Measurements from ENCODE around the gene SMAD9.

SMAD9 gene

GRCh38 chr13:36796052-36796451, 124.0 kb downstream of the SMAD9 start:
- Histone ChIP-seq H3K27ac (ENCODE audit: low read length) (no peak overlapping the region), H3K4me1 (ENCODE audit: low read length) (no peaks in the 10 kb centered on the region), H3K9ac (ENCODE audit: low read length) (no peak overlapping the region), H2AFZ (ENCODE audit: low read length) (no peak overlapping the region), H3K4me2 (ENCODE audit: low read depth, low read length) (no peak overlapping the region), H3K36me3 (replicated peaks; ENCODE audit: insufficient read depth, low read length) (no peaks in the 10 kb centered on the region), H3K79me2 (ENCODE audit: low read length) (no peaks in the 10 kb centered on the region), H3K27me3 (replicated peaks; ENCODE audit: insufficient read depth, low read length) (no peaks in the 10 kb centered on the region), H3F3A (ENCODE audit: insufficient read depth, low read length) (no peaks in the 10 kb centered on the region), H4K20me1 (ENCODE audit: insufficient read depth, low read length) (no peaks in the 10 kb centered on the region), H3K9me2 (replicated peaks; ENCODE audit: insufficient read depth, low read length) (no peaks in the 10 kb centered on the region), H3K4me3 (ENCODE audit: low read length) (no peak overlapping the region), H3K9me3 (replicated peaks; ENCODE audit: insufficient read depth, low read length) (no peaks in the 10 kb centered on the region)
- DNase-seq, result no peak
- no peak for TF ChIP-seq EZH2 (optimal IDR thresholded peaks at IDR 0.05; ENCODE audit: low read depth, low read length)
- TF ChIP-seq EZH2phosphoT487 (IDR thresholded peaks at IDR 0.05; ENCODE audit: low read length), result no peak
- TF ChIP-seq, protein P1, sequence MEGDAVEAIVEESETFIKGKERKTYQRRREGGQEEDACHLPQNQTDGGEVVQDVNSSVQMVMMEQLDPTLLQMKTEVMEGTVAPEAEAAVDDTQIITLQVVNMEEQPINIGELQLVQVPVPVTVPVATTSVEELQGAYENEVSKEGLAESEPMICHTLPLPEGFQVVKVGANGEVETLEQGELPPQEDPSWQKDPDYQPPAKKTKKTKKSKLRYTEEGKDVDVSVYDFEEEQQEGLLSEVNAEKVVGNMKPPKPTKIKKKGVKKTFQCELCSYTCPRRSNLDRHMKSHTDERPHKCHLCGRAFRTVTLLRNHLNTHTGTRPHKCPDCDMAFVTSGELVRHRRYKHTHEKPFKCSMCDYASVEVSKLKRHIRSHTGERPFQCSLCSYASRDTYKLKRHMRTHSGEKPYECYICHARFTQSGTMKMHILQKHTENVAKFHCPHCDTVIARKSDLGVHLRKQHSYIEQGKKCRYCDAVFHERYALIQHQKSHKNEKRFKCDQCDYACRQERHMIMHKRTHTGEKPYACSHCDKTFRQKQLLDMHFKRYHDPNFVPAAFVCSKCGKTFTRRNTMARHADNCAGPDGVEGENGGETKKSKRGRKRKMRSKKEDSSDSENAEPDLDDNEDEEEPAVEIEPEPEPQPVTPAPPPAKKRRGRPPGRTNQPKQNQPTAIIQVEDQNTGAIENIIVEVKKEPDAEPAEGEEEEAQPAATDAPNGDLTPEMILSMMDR (IDR thresholded peaks at IDR 0.05; ENCODE audit: low read length), result no peak

DNA sequence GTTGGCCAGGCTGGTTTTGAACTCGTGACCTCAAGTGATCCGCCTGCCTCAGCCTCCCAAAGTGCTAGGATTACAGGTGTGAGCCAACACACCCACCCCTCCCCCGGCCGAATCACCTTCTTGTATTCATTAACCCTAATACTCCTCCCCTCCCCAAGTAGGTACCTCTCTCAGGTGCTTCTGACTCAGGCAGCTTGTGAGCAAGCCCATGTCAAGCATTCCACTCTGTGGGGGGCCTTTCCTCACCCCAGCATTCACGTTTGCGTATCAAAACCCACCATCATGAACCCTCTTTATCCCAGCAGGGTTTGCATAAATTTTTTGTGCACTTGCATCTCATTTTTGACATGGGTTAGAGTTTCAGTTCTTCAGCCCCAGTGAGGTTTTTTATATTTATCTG, 124.6 kb downstream of the SMAD9 start:
- H3K4me2 ChIP-seq (ENCODE audit: low read depth, low read length), result no peak overlapping the region
- DNase-seq, result no peak
- H3K79me2 ChIP-seq (ENCODE audit: low read length), result no peaks in the 10 kb centered on the region

More for the DNA sequence above, 124.6 kb downstream of the SMAD9 start:
- Histone ChIP-seq H3K27ac (ENCODE audit: low read length) (no peak overlapping the region), H4K20me1 (ENCODE audit: insufficient read depth, low read length) (no peaks in the 10 kb centered on the region), H3K9me3 (replicated peaks; ENCODE audit: insufficient read depth, low read length) (no peaks in the 10 kb centered on the region), H3K4me1 (ENCODE audit: low read length) (no peaks in the 10 kb centered on the region), H2AFZ (ENCODE audit: low read length) (no peak overlapping the region), H3F3A (ENCODE audit: insufficient read depth, low read length) (no peaks in the 10 kb centered on the region), H3K36me3 (replicated peaks; ENCODE audit: insufficient read depth, low read length) (no peaks in the 10 kb centered on the region), H3K27me3 (replicated peaks; ENCODE audit: insufficient read depth, low read length) (no peaks in the 10 kb centered on the region), H3K9ac (ENCODE audit: low read length) (no peak overlapping the region), H3K4me3 (ENCODE audit: low read length) (no peak overlapping the region), H3K9me2 (replicated peaks; ENCODE audit: insufficient read depth, low read length) (no peaks in the 10 kb centered on the region)
- no peak for TF ChIP-seq EZH2phosphoT487 (IDR thresholded peaks at IDR 0.05; ENCODE audit: low read length)
- TF ChIP-seq, protein P1 (IDR thresholded peaks at IDR 0.05; ENCODE audit: low read length), result no peak
